K562 (cell line): Measurements from ENCODE around the gene COG2. TPM values are rescaled to one million over a fixed set of nuclear protein-coding genes. Genes with fewer than 3 reads are reported as not detected.

Source experiments
- ATAC-seq: fragments of 200-7000 bp; cut with Tn5 transposase; 3 replicates; pipeline ENCODE4 v1.9.1; 2020; ENCODE audit warnings: moderate library complexity
- BruUV-seq: library from RNA; stranded (reverse); fragments of 400-500 nt; replicated peaks from 2 replicates; lab custom pipeline; 2021; lab: Mats Ljungman, UMichigan
- CTCF ChIA-PET: fragments of 300-600 bp; formaldehyde crosslinking; extraction: SDS; loops from one replicate; lab custom pipeline; 2021; ENCODE audit warnings: low intra/inter-chr PET ratio; lab: Yijun Ruan, JAX
- POLR2A ChIA-PET: fragments of 300-600, 350-650 bp; sonication (Branson Sonifier 250); formaldehyde crosslinking; extraction: SDS; loops from one replicate; lab custom pipeline; 2021; ENCODE audit warnings: antibody characterized with exemption, inconsistent platforms; lab: Yijun Ruan, JAX
- DNase-seq, 4 experiments: peaks; one replicate each; pipeline versions ENCODE4 v3.0.0 to v3.0.0-alpha.2; 2011 to 2018; ENCODE audit warnings: low spot score in 3 of 4, mixed read lengths in 3 of 4; ENCODE audit errors: extremely low read depth in 1 of 4
- FAIRE-seq: peaks from 2 replicates; lab custom pipeline; 2011; peaks lifted over from hg19 to GRCh38; lab: Jason Lieb, UNC
- H2AFZ ChIP-seq: 2 replicates; pipeline ENCODE4 v1.6.0; 2011; ENCODE audit warnings: low read depth, low read length, control low read depth, inconsistent platforms
- H3K27ac ChIP-seq: fragments of 200-600 bp; 3 replicates; pipeline ENCODE4 v1.8.0; 2011; ENCODE audit warnings: low read depth, mild to moderate bottlenecking, control low read depth, inconsistent platforms, low read length, moderate library complexity, mixed read lengths; ENCODE audit errors: extremely low read depth
- H3K27me3 ChIP-seq, 2 experiments: fragments of 300-600 bp in 1 of 2; 2 replicates in 1 of 2; 3 replicates in 1 of 2; pipeline versions ENCODE4 v1.6.0 to v1.8.0; 2011; ENCODE audit warnings: inconsistent platforms in 2 of 2, low read length in 2 of 2, mild to moderate bottlenecking in 1 of 2, mixed read lengths in 1 of 2, moderate library complexity in 1 of 2; ENCODE audit not compliant: control insufficient read depth in 2 of 2, insufficient read depth in 2 of 2
- H3K36me3 ChIP-seq: fragments of 300-600 bp; 3 replicates; pipeline ENCODE4 v1.8.0; 2011; ENCODE audit warnings: mild to moderate bottlenecking, low read length, inconsistent platforms; ENCODE audit not compliant: control insufficient read depth, insufficient read depth
- H3K4me1 ChIP-seq, 2 experiments: fragments of 200-600 bp in 1 of 2; replicated peaks in 1 of 2; 2 replicates in 1 of 2; 3 replicates in 1 of 2; pipeline versions ENCODE4 v1.5.1 to v1.8.0; 2011; ENCODE audit warnings: inconsistent platforms in 2 of 2, low read length in 2 of 2, mild to moderate bottlenecking in 1 of 2, mixed read lengths in 1 of 2, moderate library complexity in 1 of 2; ENCODE audit not compliant: control insufficient read depth in 2 of 2, insufficient read depth in 2 of 2
- H3K4me2 ChIP-seq: 2 replicates; pipeline ENCODE4 v1.6.1; 2011; ENCODE audit warnings: low read length, control low read depth, inconsistent platforms, mixed read lengths; ENCODE audit not compliant: insufficient read depth
- H3K4me3 ChIP-seq: fragments of 200-600 bp; sonication (generic), shearing (Covaris generic); 2 replicates; pipeline ENCODE4 v1.5.1; 2016; ENCODE audit warnings: control low read depth, inconsistent platforms
- H3K79me2 ChIP-seq: fragments of 200-600 bp; 3 replicates; pipeline ENCODE4 v1.8.0; 2011; ENCODE audit warnings: low read length, inconsistent platforms; ENCODE audit not compliant: control insufficient read depth, insufficient read depth
- H3K9ac ChIP-seq, 2 experiments: 2 replicates each; pipeline versions ENCODE4 v1.6.0 to v1.6.1; 2011; ENCODE audit warnings: low read depth in 2 of 2, low read length in 2 of 2, control low read depth in 1 of 2, inconsistent platforms in 1 of 2, mild to moderate bottlenecking in 1 of 2, mixed read lengths in 1 of 2; ENCODE audit not compliant: insufficient read depth in 1 of 2
- H3K9me1 ChIP-seq: one replicate; pipeline ENCODE4 v1.6.0; 2011; ENCODE audit warnings: inconsistent platforms, mild to moderate bottlenecking, low read length, moderate library complexity; ENCODE audit not compliant: control insufficient read depth, insufficient read depth
- H3K9me3 ChIP-seq: replicated peaks from 2 replicates; pipeline ENCODE4 v1.5.1; 2011; ENCODE audit warnings: low read depth, low read length, inconsistent platforms; ENCODE audit not compliant: control insufficient read depth, insufficient read depth
- H4K20me1 ChIP-seq: replicated peaks from 2 replicates; pipeline ENCODE4 v1.6.1; 2011; ENCODE audit warnings: low read length, inconsistent platforms, mixed read lengths; ENCODE audit not compliant: control insufficient read depth, insufficient read depth
- DPF2 ChIP-seq: fragments of 450-650 bp; IDR thresholded peaks from 2 replicates; pipeline ENCODE4 v1.6.1; 2016
- HCFC1 ChIP-seq: IDR thresholded peaks from 2 replicates; pipeline ENCODE4 v1.6.1; 2012; ENCODE audit warnings: low read depth, low read length, improper control_type of control experiment
- JUND ChIP-seq, 2 experiments: IDR thresholded peaks; 2 replicates in 1 of 2; 3 replicates in 1 of 2; pipeline ENCODE4 v1.6.1; 2011; ENCODE audit warnings: borderline replicate concordance in 2 of 2, low read depth in 2 of 2, low read length in 2 of 2, improper control_type of control experiment in 1 of 2, missing biosample characterization in 1 of 2, missing genetic modification characterization in 1 of 2, missing genetic modification reagents in 1 of 2
- MNT ChIP-seq, 2 experiments: fragments of 450-650 bp; conservative IDR thresholded peaks; 2 replicates each; pipeline ENCODE4 v1.6.1; 2017; ENCODE audit warnings: mild to moderate bottlenecking in 2 of 2, moderate library complexity in 2 of 2
- POLR2G ChIP-seq: fragments of 200-400 bp; formaldehyde crosslinking; IDR thresholded peaks from 2 replicates; pipeline ENCODE4 v1.6.1; 2017; ENCODE audit warnings: low read depth, mild to moderate bottlenecking, antibody characterized with exemption, low read length, moderate library complexity
- SNIP1 ChIP-seq: fragments of 450-650 bp; IDR thresholded peaks from 2 replicates; pipeline ENCODE4 v1.7.1; 2017; ENCODE audit warnings: low read depth, mild to moderate bottlenecking
- TFE3 ChIP-seq: fragments of 450-650 bp; formaldehyde crosslinking; IDR thresholded peaks from 2 replicates; pipeline ENCODE4 v1.4.0; 2020; ENCODE audit warnings: mild to moderate bottlenecking, mixed read lengths
- ZFP36 ChIP-seq: fragments of 150-350 bp; IDR thresholded peaks from 2 replicates; pipeline ENCODE4 v1.6.1; 2018; ENCODE audit warnings: low read length, low read depth; ENCODE audit not compliant: partially characterized antibody
- ZHX1 ChIP-seq: fragments of 150-350 bp; conservative IDR thresholded peaks from 2 replicates; pipeline ENCODE4 v1.6.1; 2014; ENCODE audit warnings: low read length
- ZNF121 ChIP-seq: sonication (generic); formaldehyde crosslinking; conservative IDR thresholded peaks from 2 replicates; pipeline ENCODE4 v1.8.0; 2022; ENCODE audit warnings: missing genetic modification reagents
- ZNF75A ChIP-seq: fragments of 450-650 bp; formaldehyde crosslinking; IDR thresholded peaks from 2 replicates; pipeline ENCODE4 v1.4.0; 2020; ENCODE audit warnings: mild to moderate bottlenecking
- WGBS: fragments of 100-300 bp; shearing (Covaris generic); methylation state at CpG from one replicate; pipeline ENCODE4 v1.1.6; 2016; ENCODE audit warnings: low coverage, mixed read lengths; ENCODE audit not compliant: insufficient coverage; ENCODE audit errors: missing lambda C conversion rate; 5-methylcytosine and 5-hydroxymethylcytosine counted together
- in situ Hi-C: fragments of 300-500 bp; cut with MboI; formaldehyde crosslinking; loops from 4 replicates; pipeline ENCODE4 v1.15.0; 2018; ENCODE audit warnings: inconsistent platforms, mixed read lengths
- intact Hi-C: fragments of 100-400 bp; cut with micrococcal nuclease; formaldehyde crosslinking; loops from 2 replicates; pipeline ENCODE4 v1.14.2; 2022
- polyA plus RNA-seq, 8 experiments: library from polyadenylated mRNA; depleted of rRNA in 4 of 8; stranded (reverse) in 5 of 8; unstranded in 3 of 8; fragments of >200 nt; fragmentation: Nextera tagmentation in 2 of 8; fragmentation: Illumina TruSeq in 1 of 8; extraction: Ambion mirVana in 2 of 8; extraction: Trizol in 1 of 8; gene quantifications; 2 replicates each; pipeline versions ENCODE4 v1.2.1 to v1.2.3, GENCODE V29; 2011 to 2014; ENCODE audit warnings: inconsistent platforms in 1 of 8, missing spikeins in 1 of 8
- total RNA-seq, 7 experiments: library from RNA; depleted of rRNA in 6 of 7; stranded (reverse); fragments of >200 nt in 6 of 7; fragmentation: Illumina TruSeq in 2 of 7; extraction: Trizol in 2 of 7; gene quantifications; 2 replicates each; pipeline versions ENCODE4 v1.2.1 to v1.2.3, GENCODE V29; 2011 to 2021; ENCODE audit warnings: low replicate concordance in 1 of 7

COG2 gene
- total and polyA plus RNA-seq, 9 of the 15 experiments (the other 6 are each of a cell fraction or from before 2014, with no cell fraction given), result 22.0 to 51.7 (median 33.3) TPM

GRCh38 chr1:230710543-230710904 is 68.2 kb downstream of the COG2 start:
- no peak overlapping the region for H2AFZ ChIP-seq
- no peaks in the 10 kb centered on the region for H3K9me3 ChIP-seq
- H3K9me1 ChIP-seq, result no peaks in the 10 kb centered on the region
- no peaks in the 10 kb centered on the region for H3K36me3 ChIP-seq
- no peak overlapping the region for H3K4me3 ChIP-seq
- H3K4me1 ChIP-seq, result peaks cover 0 to 12% of the 10 kb centered on the region in 2 experiments; a peak in 2 of 5 replicates
- no peak overlapping the region for H3K4me2 ChIP-seq
- H3K79me2 ChIP-seq, result no peaks in the 10 kb centered on the region
- H4K20me1 ChIP-seq, result peaks cover 4% of the 10 kb centered on the region; the same call in 1 of the 2 replicates
- H3K9ac ChIP-seq, result no peak overlapping the region
- WGBS, result 19% methylated on average over 8 of the region's 8 CpGs
- DNase-seq, result no peak
- CTCF ChIA-PET, result no interaction called here
- intact Hi-C loops (no loop called here), in situ Hi-C loops (no loop called here)
- H3K27me3 ChIP-seq, result peaks cover 57 to 91% of the 10 kb centered on the region in 2 experiments
- no peak overlapping the region for H3K27ac ChIP-seq
- POLR2A ChIA-PET, result interaction anchor here (1.4 kb wide), 1 partner anchor 56 kb away, joined by 4 read pairs; no protein-coding TSS in a partner anchor
- no TSS peak for BruUV-seq
- FAIRE-seq, result no peak
- TF ChIP-seq DPF2 (no peak), ZHX1 (no peak), POLR2G (no peak), SNIP1 (no peak), JUND (IDR thresholded peaks at IDR 0.05; ENCODE audit: borderline replicate concordance, low read depth, low read length) (no peak), JUND (tag; IDR thresholded peaks at IDR 0.05; ENCODE audit: borderline replicate concordance, low read depth, low read length) (no peak), HCFC1 (no peak), ZNF121 (CRISPR knock-in tag) (no peak), MNT (conservative IDR thresholded peaks at IDR 0.05) (no peak), TFE3 (CRISPR knock-in tag) (no peak), ZNF75A (no peak), ZFP36 (no peak)
- no peak for ATAC-seq
